PC-9 (cell line): ENCODE measurements around the gene ATP1A3. TPM values are rescaled to one million over a fixed set of nuclear protein-coding genes. Genes with fewer than 3 reads are reported as not detected.
A peak's percentile ranks its signal among the peaks of the same experiment; 100 is the strongest.

Source experiments
- BruUV-seq: library from RNA; stranded (reverse); fragments of 400-500 nt; replicated peaks from 2 replicates; lab custom pipeline; 2021; lab: Mats Ljungman, UMichigan
- CTCF ChIA-PET: fragments of 300-600 bp; sonication (Branson Sonifier 250); formaldehyde crosslinking; loops from one replicate; lab custom pipeline; 2022; ENCODE audit warnings: antibody characterized with exemption; lab: Charles Lee
- POLR2A ChIA-PET: fragments of 300-600 bp; sonication (Branson Sonifier 250); formaldehyde crosslinking; loops from one replicate; lab custom pipeline; 2022; ENCODE audit warnings: antibody characterized with exemption; ENCODE audit not compliant: unreplicated experiment; lab: Charles Lee
- DNase-seq, 2 experiments: peaks; one replicate each; pipeline versions ENCODE4 v3.0.0 to v3.0.0-alpha.2; 2015 to 2022; ENCODE audit warnings: mixed read lengths in 1 of 2
- H2AFZ ChIP-seq: fragments of 200-600 bp; sonication (generic); 2 replicates; pipeline ENCODE4 v1.8.1; 2017; ENCODE audit warnings: antibody characterized with exemption
- H3F3A ChIP-seq: fragments of 200-600 bp; sonication (generic); 2 replicates; pipeline ENCODE4 v1.8.1; 2017; ENCODE audit warnings: antibody characterized with exemption, mild to moderate bottlenecking, low read depth; ENCODE audit not compliant: insufficient read depth
- H3K27ac ChIP-seq: fragments of 200-600 bp; sonication (generic); 2 replicates; pipeline ENCODE4 v1.6.1; 2016; ENCODE audit warnings: mixed run types
- H3K27me3 ChIP-seq: fragments of 200-600 bp; sonication (generic); 2 replicates; pipeline ENCODE4 v1.6.1; 2016; ENCODE audit warnings: low read depth, mixed run types; ENCODE audit not compliant: insufficient read depth
- H3K36me3 ChIP-seq: fragments of 200-600 bp; sonication (generic); 2 replicates; pipeline ENCODE4 v1.6.1; 2016; ENCODE audit warnings: low read depth, mixed run types
- H3K4me1 ChIP-seq: fragments of 200-600 bp; sonication (generic); replicated peaks from 2 replicates; pipeline ENCODE4 v1.6.1; 2016; ENCODE audit warnings: mixed run types; ENCODE audit not compliant: insufficient read depth
- H3K4me2 ChIP-seq: fragments of 200-600 bp; sonication (generic); 2 replicates; pipeline ENCODE4 v1.6.1; 2017; ENCODE audit warnings: mixed run types
- H3K4me3 ChIP-seq: fragments of 200-600 bp; sonication (generic); 2 replicates; pipeline ENCODE4 v1.6.1; 2016; ENCODE audit warnings: mixed run types
- H3K79me2 ChIP-seq: fragments of 200-600 bp; sonication (generic); 2 replicates; pipeline ENCODE4 v1.6.1; 2017; ENCODE audit warnings: low read depth, mixed run types
- H3K9me2 ChIP-seq: fragments of 200-600 bp; sonication (generic); 2 replicates; pipeline ENCODE4 v1.8.1; 2017; ENCODE audit warnings: mild to moderate bottlenecking; ENCODE audit not compliant: insufficient read depth
- H3K9me3 ChIP-seq: fragments of 200-600 bp; sonication (generic); 2 replicates; pipeline ENCODE4 v1.8.1; 2016; ENCODE audit warnings: low read depth; ENCODE audit not compliant: insufficient read depth
- H4K20me1 ChIP-seq: fragments of 200-600 bp; sonication (generic); 2 replicates; pipeline ENCODE4 v1.8.1; 2017; ENCODE audit not compliant: insufficient read depth
- EZH2 ChIP-seq: fragments of 200-600 bp; sonication (generic); IDR thresholded peaks from 2 replicates; pipeline ENCODE4 v1.8.0; 2017; ENCODE audit warnings: antibody characterized with exemption, low read depth
- intact Hi-C: fragments of 100-400 bp; cut with micrococcal nuclease; formaldehyde crosslinking; loops from one replicate; pipeline ENCODE4 v1.10.0; 2022; ENCODE audit not compliant: unreplicated experiment
- total RNA-seq: library from RNA; stranded (reverse); gene quantifications from 2 replicates; pipeline ENCODE4 v1.2.3, GENCODE V29; 2021
- TF ChIP-seq, protein P1 (sequence below): fragments of 200-600 bp; sonication (generic); conservative IDR thresholded peaks from 2 replicates; pipeline ENCODE4 v1.6.1; 2017; ENCODE audit warnings: mixed run types, antibody characterized with exemption, mild to moderate bottlenecking, moderate library complexity

Gene ATP1A3
- total RNA-seq, 1 experiment from 2014 or later, result not detected

DNA sequence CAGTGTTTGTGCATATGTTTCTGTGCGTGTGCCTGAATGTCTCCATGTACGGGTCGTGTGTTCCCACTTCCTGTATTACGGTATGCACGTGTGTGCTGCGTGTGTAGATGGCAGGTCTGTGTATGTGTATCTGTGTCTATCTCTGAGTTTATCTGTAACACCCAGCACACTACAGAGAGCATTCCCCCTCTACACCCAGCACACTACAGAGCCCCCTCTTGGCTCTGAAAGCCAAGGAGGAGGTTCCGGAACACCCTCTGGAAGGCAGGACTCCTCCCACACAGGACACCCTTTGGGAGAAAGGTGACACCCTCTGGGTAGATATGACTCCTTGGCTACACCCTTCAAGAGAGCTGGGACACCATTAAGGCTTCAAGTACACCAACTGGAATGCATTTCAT is 63.7 kb downstream of the ATP1A3 start:
- no peak for DNase-seq
- H3K36me3 ChIP-seq, result no peaks in the 10 kb centered on the region
- no peaks in the 10 kb centered on the region for H3K9me3 ChIP-seq
- TF ChIP-seq, protein P1, sequence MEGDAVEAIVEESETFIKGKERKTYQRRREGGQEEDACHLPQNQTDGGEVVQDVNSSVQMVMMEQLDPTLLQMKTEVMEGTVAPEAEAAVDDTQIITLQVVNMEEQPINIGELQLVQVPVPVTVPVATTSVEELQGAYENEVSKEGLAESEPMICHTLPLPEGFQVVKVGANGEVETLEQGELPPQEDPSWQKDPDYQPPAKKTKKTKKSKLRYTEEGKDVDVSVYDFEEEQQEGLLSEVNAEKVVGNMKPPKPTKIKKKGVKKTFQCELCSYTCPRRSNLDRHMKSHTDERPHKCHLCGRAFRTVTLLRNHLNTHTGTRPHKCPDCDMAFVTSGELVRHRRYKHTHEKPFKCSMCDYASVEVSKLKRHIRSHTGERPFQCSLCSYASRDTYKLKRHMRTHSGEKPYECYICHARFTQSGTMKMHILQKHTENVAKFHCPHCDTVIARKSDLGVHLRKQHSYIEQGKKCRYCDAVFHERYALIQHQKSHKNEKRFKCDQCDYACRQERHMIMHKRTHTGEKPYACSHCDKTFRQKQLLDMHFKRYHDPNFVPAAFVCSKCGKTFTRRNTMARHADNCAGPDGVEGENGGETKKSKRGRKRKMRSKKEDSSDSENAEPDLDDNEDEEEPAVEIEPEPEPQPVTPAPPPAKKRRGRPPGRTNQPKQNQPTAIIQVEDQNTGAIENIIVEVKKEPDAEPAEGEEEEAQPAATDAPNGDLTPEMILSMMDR, result no peak
- no peak for TF ChIP-seq EZH2
- H3F3A ChIP-seq, result peaks cover 3% of the 10 kb centered on the region; the same call in 1 of the 2 replicates
- POLR2A ChIA-PET, result no interaction called here
- peaks cover 9% of the 10 kb centered on the region; the same call in 1 of the 2 replicates for H3K4me1 ChIP-seq
- CTCF ChIA-PET, result no interaction called here
- H3K27me3 ChIP-seq, result peaks cover 65% of the 10 kb centered on the region
- no peak overlapping the region for H2AFZ ChIP-seq
- no TSS peak for BruUV-seq
- H3K9me2 ChIP-seq, result no peaks in the 10 kb centered on the region
- H3K4me2 ChIP-seq, result no peak overlapping the region
- H3K79me2 ChIP-seq, result no peaks in the 10 kb centered on the region
- intact Hi-C loops, result no loop called here
- H3K27ac ChIP-seq, result no peak overlapping the region
- H3K4me3 ChIP-seq, result no peak overlapping the region
- no peaks in the 10 kb centered on the region for H4K20me1 ChIP-seq

DNA sequence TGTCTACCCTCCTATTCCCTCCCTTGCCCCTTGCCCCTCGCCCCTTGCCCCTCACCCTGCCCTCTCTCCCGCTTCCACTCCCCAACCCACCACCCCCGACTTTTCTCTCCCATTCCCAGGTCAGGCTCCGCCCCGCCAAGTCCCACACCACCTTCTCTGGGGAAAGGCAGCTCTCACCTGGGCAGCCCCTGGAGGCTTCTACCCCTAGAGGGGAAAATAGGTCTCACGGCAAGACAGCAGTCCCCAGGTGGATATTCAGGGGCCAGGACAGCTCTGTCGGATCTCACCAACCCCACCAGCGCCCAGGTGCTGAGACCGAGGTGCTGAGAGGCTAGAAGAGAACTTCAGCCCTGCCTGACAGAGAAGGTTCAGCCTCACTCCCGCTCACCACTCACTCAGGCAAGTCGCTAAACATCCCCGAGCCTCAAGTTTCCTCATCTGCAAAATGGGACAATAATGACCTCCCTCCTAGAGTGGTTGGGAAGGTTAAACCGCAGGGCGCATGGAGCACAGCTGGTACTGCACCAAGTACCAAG is 64.4 kb downstream of the ATP1A3 start:
- H3K79me2 ChIP-seq, result no peaks in the 10 kb centered on the region
- no peak for DNase-seq
- CTCF ChIA-PET, result interaction anchor here (0.6 kb wide), 1 partner anchor 27 kb away, joined by 3 read pairs; no protein-coding TSS in a partner anchor
- peaks cover 10% of the 10 kb centered on the region; the same call in 1 of the 2 replicates for H3F3A ChIP-seq
- H3K4me1 ChIP-seq, result peaks cover 9% of the 10 kb centered on the region; the same call in 1 of the 2 replicates
- H2AFZ ChIP-seq, result no peak overlapping the region
- POLR2A ChIA-PET, result interaction anchor here (0.6 kb wide), 1 partner anchor 147 kb away, joined by 3 read pairs; the partner anchor contains the start of gene ZNF574
- H3K27me3 ChIP-seq, result peaks cover 70% of the 10 kb centered on the region
- no peak overlapping the region for H3K27ac ChIP-seq
- no peak overlapping the region for H3K4me2 ChIP-seq
- BruUV-seq, result no TSS peak
- TF ChIP-seq EZH2, result no peak
- TF ChIP-seq, protein P1, result no peak
- no peaks in the 10 kb centered on the region for H4K20me1 ChIP-seq
- no peaks in the 10 kb centered on the region for H3K36me3 ChIP-seq
- H3K4me3 ChIP-seq, result no peak overlapping the region
- intact Hi-C loops, result no loop called here
- no peaks in the 10 kb centered on the region for H3K9me3 ChIP-seq
- H3K9me2 ChIP-seq, result no peaks in the 10 kb centered on the region

DNA sequence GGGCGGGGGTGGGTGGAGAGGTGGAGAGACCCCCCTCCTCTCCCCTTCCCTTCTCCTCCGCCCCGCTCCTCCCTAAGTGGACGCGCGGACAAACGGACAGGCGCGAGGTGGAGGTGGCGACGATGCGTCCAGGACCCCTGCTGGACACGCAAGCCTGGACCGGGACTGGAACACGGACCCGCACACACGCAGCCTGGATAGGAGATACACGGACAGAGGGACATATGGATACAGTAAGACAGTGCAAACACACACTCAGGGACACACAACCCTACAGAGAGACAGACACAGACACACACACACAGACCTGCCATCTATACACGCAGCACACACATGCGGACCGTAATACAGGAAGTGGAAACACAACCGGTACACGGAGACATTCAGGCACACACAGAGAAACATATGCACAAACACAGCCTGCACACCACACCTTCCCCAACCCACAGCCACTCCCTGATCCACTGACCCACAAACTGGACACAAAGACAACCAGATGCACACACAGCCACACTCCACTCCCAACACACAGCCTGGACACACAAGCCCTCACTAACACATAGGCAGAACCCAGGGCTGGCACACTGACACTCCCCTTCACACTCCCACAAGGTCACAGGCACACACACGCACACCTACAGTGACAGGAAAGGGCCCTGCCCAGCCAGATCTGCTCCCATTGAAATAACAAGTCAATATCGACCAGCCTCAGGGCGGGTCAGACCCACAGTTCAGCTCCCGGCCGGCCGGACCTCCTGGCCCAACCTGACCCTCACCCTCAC is 65.1 kb downstream of the ATP1A3 start:
- Histone ChIP-seq H3K9me2 (no peaks in the 10 kb centered on the region), H3K79me2 (no peaks in the 10 kb centered on the region), H2AFZ (0 out of 2 replicates have a peak overlapping the region, but pooled peaks have one; percentile 68), H3F3A (peaks cover 11% of the 10 kb centered on the region; the same call in 1 of the 2 replicates), H3K4me3 (peak overlapping the region; percentile 59; the same call in 1 of the 2 replicates), H3K27me3 (peaks cover 77% of the 10 kb centered on the region), H4K20me1 (no peaks in the 10 kb centered on the region), H3K36me3 (no peaks in the 10 kb centered on the region), H3K4me2 (peak overlapping the region; percentile 80), H3K4me1 (peaks cover 9% of the 10 kb centered on the region; the same call in 1 of the 2 replicates), H3K27ac (no peak overlapping the region), H3K9me3 (no peaks in the 10 kb centered on the region)
- intact Hi-C loops, result no loop called here
- TF ChIP-seq, protein P1, result no peak
- no peak for TF ChIP-seq EZH2
- DNase-seq, result no peak
- ChIA-PET POLR2A (interaction anchor here (0.6 kb wide), 1 partner anchor 147 kb away, joined by 3 read pairs; the partner anchor contains the start of gene ZNF574), CTCF (interaction anchor here (0.5 to 1.0 kb wide), 5 partner anchors 8 to 229 kb away, joined by 3 to 13 read pairs (median 4); no protein-coding TSS in a partner anchor)
- no TSS peak for BruUV-seq
